HepG2 (cell line): ENCODE data around the gene CTDNEP1. TPM values are rescaled to one million over a fixed set of nuclear protein-coding genes. Genes with fewer than 3 reads are reported as not detected.
A peak's percentile ranks its signal among the peaks of the same experiment; 100 is the strongest.

Experiments
- AGO2 ChIP-seq: fragments of 200-400 bp; formaldehyde crosslinking; optimal IDR thresholded peaks from 2 replicates; pipeline ENCODE3; 2017; ENCODE audit warnings: mild to moderate bottlenecking, low read depth, low read length, moderate library complexity
- BCL6 ChIP-seq: IDR thresholded peaks from 2 replicates; pipeline ENCODE4 v1.6.1; 2016; ENCODE audit warnings: missing genetic modification reagents, missing compliant biosample characterization
- ESRRA ChIP-seq: sonication (generic); formaldehyde crosslinking; IDR thresholded peaks from 2 replicates; pipeline ENCODE4 v1.5.1; 2020; ENCODE audit warnings: mild to moderate bottlenecking, low read depth, missing genetic modification reagents
- ETV5 ChIP-seq: IDR thresholded peaks from 2 replicates; pipeline ENCODE4 v1.6.1; 2018; ENCODE audit warnings: missing biosample characterization, missing genetic modification reagents, inconsistent platforms, borderline replicate concordance
- KDM4B ChIP-seq: sonication (generic); formaldehyde crosslinking; IDR thresholded peaks from 2 replicates; pipeline ENCODE4 v1.4.0; 2020; ENCODE audit warnings: missing genetic modification reagents
- MAX ChIP-seq: IDR thresholded peaks from 2 replicates; pipeline ENCODE4 v1.6.1; 2012; ENCODE audit warnings: inconsistent platforms
- MED13 ChIP-seq: sonication (generic); formaldehyde crosslinking; IDR thresholded peaks from 2 replicates; pipeline ENCODE4 v1.5.0; 2020; ENCODE audit warnings: missing genetic modification reagents
- MEIS2 ChIP-seq: sonication (generic); formaldehyde crosslinking; IDR thresholded peaks from 2 replicates; pipeline ENCODE4 v1.9.0; 2021; ENCODE audit warnings: mild to moderate bottlenecking, missing genetic modification reagents
- MXD3 ChIP-seq: IDR thresholded peaks from 2 replicates; pipeline ENCODE4 v1.6.1; 2016; ENCODE audit warnings: mild to moderate bottlenecking, missing biosample characterization, missing genetic modification reagents
- MYNN ChIP-seq: sonication (generic); formaldehyde crosslinking; IDR thresholded peaks from 2 replicates; pipeline ENCODE4 v1.4.0; 2020; ENCODE audit warnings: mild to moderate bottlenecking, low read depth, missing genetic modification reagents
- NCOA2 ChIP-seq: sonication (generic); formaldehyde crosslinking; IDR thresholded peaks from 2 replicates; pipeline ENCODE4 v1.8.0; 2022; ENCODE audit warnings: inconsistent platforms
- SAP130 ChIP-seq: IDR thresholded peaks from 2 replicates; pipeline ENCODE4 v1.6.1; 2016; ENCODE audit warnings: low read depth
- XRCC5 ChIP-seq: fragments of 200-400 bp; formaldehyde crosslinking; optimal IDR thresholded peaks from 2 replicates; pipeline ENCODE3; 2017; ENCODE audit warnings: mild to moderate bottlenecking, low read length
- ZFX ChIP-seq: sonication (generic); formaldehyde crosslinking; IDR thresholded peaks from 2 replicates; pipeline ENCODE4 v1.4.0; 2020; ENCODE audit warnings: mild to moderate bottlenecking, low read depth, missing genetic modification reagents, moderate library complexity
- ZNF746 ChIP-seq: sonication (generic); formaldehyde crosslinking; IDR thresholded peaks from 2 replicates; pipeline ENCODE4 v1.8.0; 2022; ENCODE audit warnings: mild to moderate bottlenecking, missing genetic modification reagents
- ZNF777 ChIP-seq: sonication (generic); formaldehyde crosslinking; IDR thresholded peaks from 2 replicates; pipeline ENCODE4 v1.4.0; 2020; ENCODE audit warnings: missing genetic modification reagents
- ZNF839 ChIP-seq: sonication (generic); formaldehyde crosslinking; IDR thresholded peaks from 2 replicates; pipeline ENCODE4 v1.4.0; 2020; ENCODE audit warnings: missing genetic modification reagents, mild to moderate bottlenecking, borderline replicate concordance
- polyA plus RNA-seq, 8 experiments: library from polyadenylated mRNA; depleted of rRNA in 3 of 8; stranded (reverse) in 7 of 8; unstranded in 1 of 8; fragments of >200 nt; fragmentation: Illumina TruSeq in 4 of 8; extraction: Trizol in 4 of 8; gene quantifications; 2 replicates each; pipeline versions ENCODE4 v1.2.1 to v1.2.3, GENCODE V29; 2011 to 2016; ENCODE audit warnings: low read depth in 4 of 8, missing spikeins in 1 of 8, mixed read lengths in 1 of 8; ENCODE audit not compliant: insufficient read depth in 1 of 8
- total RNA-seq, 5 experiments: library from RNA; depleted of rRNA; stranded (reverse); fragments of >200 nt; fragmentation: Illumina TruSeq; extraction: Trizol; gene quantifications; 2 replicates each; pipeline ENCODE4 v1.2.3, GENCODE V29; 2016; ENCODE audit warnings: low read depth in 1 of 5
- TF ChIP-seq, protein P1 (sequence below), 2 experiments: sonication (generic) in 1 of 2; formaldehyde crosslinking in 1 of 2; IDR thresholded peaks; 2 replicates each; pipeline versions ENCODE4 v1.4.0 to v1.6.1; 2018 to 2020; ENCODE audit warnings: missing genetic modification reagents in 2 of 2, borderline replicate concordance in 1 of 2, low read depth in 1 of 2, mild to moderate bottlenecking in 1 of 2, missing biosample characterization in 1 of 2
- TF ChIP-seq, protein P2 (sequence below): sonication (generic); formaldehyde crosslinking; IDR thresholded peaks from 2 replicates; pipeline ENCODE4 v1.4.0; 2020; ENCODE audit warnings: missing genetic modification reagents
- TF ChIP-seq, protein P3 (sequence below): IDR thresholded peaks from 2 replicates; pipeline ENCODE4 v1.6.1; 2016; ENCODE audit warnings: missing compliant biosample characterization, missing genetic modification reagents, borderline replicate concordance

The CTDNEP1 gene
- total and polyA plus RNA-seq, 2 of the 13 experiments (the other 11 are each of a cell fraction or from before 2014, with no cell fraction given): 19.8 to 118 TPM

DNA sequence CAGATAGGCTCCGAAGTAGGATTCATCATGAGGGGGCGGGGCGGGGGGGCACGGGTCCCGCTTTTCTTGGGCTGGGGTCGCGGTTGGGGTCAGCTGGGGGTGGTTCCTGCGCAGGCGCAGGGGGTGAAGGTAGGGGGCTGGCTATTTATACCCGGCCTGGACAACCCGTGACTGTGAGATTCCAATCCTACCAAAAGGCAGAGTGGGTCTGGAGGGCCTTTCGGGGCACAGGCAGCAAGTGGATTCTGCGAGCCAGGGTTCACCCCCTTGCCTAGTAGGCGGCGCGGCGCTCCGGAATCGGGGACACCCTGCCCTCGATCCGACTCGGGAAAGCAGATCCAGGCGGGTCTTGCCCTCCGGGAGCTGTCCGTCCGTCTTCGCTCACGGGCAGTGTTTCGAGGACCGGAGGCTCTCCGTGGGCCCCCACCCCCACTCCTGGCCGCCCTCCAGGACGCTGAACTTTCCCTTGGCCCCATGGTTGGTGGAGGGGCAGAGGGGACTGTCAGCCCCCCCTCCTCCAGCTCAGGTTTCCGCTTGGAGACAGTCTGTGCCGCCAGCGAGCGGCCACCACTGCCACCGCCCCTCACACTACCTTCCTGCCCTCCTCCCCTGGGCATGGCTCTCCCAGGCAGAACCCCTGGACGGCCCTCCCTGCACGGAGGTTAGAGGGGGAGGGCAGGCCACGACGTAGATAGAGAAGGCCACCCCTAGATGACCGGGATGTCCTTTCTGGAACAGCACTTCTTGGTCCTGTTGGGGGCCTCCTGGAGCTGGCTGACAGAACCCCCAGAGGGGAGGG, 30.6 kb upstream of the CTDNEP1 start (continued):
- TF ChIP-seq XRCC5 (peak; percentile 40), ZFX (CRISPR knock-in tag) (peak; percentile 23; the same call in 1 of the 2 replicates), ZNF746 (0 out of 2 replicates have a peak, but pooled peaks have one; percentile 19), SAP130 (CRISPR knock-in tag) (peak; percentile 57), MED13 (0 out of 2 replicates have a peak, but pooled peaks have one; percentile 26), AGO2 (no peak), MXD3 (0 out of 2 replicates have a peak, but pooled peaks have one; percentile 16), NCOA2 (0 out of 2 replicates have a peak, but pooled peaks have one; percentile 13), MYNN (0 out of 2 replicates have a peak, but pooled peaks have one; percentile 75), ZNF839 (CRISPR knock-in tag) (no peak), ETV5 (CRISPR knock-in tag) (peak; percentile 47; the same call in 1 of the 2 replicates), MAX (peak; percentile 13; the same call in 1 of the 2 replicates), MEIS2 (CRISPR knock-in tag) (no peak), ESRRA (no peak), KDM4B (CRISPR knock-in tag) (no peak), BCL6 (CRISPR knock-in tag) (peak; percentile 29; the same call in 1 of the 2 replicates), ZNF777 (peak; percentile 84)
- TF ChIP-seq, protein P1, sequence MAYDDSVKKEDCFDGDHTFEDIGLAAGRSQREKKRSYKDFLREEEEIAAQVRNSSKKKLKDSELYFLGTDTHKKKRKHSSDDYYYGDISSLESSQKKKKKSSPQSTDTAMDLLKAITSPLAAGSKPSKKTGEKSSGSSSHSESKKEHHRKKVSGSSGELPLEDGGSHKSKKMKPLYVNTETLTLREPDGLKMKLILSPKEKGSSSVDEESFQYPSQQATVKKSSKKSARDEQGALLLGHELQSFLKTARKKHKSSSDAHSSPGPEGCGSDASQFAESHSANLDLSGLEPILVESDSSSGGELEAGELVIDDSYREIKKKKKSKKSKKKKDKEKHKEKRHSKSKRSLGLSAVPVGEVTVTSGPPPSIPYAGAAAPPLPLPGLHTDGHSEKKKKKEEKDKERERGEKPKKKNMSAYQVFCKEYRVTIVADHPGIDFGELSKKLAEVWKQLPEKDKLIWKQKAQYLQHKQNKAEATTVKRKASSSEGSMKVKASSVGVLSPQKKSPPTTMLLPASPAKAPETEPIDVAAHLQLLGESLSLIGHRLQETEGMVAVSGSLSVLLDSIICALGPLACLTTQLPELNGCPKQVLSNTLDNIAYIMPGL (CRISPR knock-in tag; IDR thresholded peaks at IDR 0.05; ENCODE audit: borderline replicate concordance in 1 of 2, low read depth in 1 of 2): peak in 1 of 2 experiments; percentile 49; a peak in 1 of 4 replicates
- TF ChIP-seq, protein P2, sequence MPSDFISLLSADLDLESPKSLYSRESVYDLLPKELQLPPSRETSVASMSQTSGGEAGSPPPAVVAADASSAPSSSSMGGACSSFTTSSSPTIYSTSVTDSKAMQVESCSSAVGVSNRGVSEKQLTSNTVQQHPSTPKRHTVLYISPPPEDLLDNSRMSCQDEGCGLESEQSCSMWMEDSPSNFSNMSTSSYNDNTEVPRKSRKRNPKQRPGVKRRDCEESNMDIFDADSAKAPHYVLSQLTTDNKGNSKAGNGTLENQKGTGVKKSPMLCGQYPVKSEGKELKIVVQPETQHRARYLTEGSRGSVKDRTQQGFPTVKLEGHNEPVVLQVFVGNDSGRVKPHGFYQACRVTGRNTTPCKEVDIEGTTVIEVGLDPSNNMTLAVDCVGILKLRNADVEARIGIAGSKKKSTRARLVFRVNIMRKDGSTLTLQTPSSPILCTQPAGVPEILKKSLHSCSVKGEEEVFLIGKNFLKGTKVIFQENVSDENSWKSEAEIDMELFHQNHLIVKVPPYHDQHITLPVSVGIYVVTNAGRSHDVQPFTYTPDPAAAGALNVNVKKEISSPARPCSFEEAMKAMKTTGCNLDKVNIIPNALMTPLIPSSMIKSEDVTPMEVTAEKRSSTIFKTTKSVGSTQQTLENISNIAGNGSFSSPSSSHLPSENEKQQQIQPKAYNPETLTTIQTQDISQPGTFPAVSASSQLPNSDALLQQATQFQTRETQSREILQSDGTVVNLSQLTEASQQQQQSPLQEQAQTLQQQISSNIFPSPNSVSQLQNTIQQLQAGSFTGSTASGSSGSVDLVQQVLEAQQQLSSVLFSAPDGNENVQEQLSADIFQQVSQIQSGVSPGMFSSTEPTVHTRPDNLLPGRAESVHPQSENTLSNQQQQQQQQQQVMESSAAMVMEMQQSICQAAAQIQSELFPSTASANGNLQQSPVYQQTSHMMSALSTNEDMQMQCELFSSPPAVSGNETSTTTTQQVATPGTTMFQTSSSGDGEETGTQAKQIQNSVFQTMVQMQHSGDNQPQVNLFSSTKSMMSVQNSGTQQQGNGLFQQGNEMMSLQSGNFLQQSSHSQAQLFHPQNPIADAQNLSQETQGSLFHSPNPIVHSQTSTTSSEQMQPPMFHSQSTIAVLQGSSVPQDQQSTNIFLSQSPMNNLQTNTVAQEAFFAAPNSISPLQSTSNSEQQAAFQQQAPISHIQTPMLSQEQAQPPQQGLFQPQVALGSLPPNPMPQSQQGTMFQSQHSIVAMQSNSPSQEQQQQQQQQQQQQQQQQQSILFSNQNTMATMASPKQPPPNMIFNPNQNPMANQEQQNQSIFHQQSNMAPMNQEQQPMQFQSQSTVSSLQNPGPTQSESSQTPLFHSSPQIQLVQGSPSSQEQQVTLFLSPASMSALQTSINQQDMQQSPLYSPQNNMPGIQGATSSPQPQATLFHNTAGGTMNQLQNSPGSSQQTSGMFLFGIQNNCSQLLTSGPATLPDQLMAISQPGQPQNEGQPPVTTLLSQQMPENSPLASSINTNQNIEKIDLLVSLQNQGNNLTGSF: 0 out of 2 replicates have a peak, but pooled peaks have one; percentile 24
- TF ChIP-seq, protein P3, sequence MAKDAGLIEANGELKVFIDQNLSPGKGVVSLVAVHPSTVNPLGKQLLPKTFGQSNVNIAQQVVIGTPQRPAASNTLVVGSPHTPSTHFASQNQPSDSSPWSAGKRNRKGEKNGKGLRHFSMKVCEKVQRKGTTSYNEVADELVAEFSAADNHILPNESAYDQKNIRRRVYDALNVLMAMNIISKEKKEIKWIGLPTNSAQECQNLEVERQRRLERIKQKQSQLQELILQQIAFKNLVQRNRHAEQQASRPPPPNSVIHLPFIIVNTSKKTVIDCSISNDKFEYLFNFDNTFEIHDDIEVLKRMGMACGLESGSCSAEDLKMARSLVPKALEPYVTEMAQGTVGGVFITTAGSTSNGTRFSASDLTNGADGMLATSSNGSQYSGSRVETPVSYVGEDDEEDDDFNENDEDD: peak; percentile 36; the same call in 1 of the 2 replicates
